Ovary (tissue), 9 donors: Measurements from ENCODE around the gene CEP44. TPM values are rescaled to one million over a fixed set of nuclear protein-coding genes. Genes with fewer than 3 reads are reported as not detected.

Experiments
- DNase-seq, 5 donors: peaks; one replicate each; pipeline ENCODE4 v3.0.0-alpha.2; 2019 to 2020
- H3K27ac ChIP-seq, 2 donors: fragments of 200-600 bp; one replicate each; pipeline versions ENCODE4 v1.5.1 to v1.8.0; 2019 to 2022
- H3K27me3 ChIP-seq: fragments of 200-600 bp; one replicate; pipeline ENCODE4 v1.8.0; 2022
- H3K36me3 ChIP-seq: fragments of 200-600 bp; sonication (generic); one replicate; pipeline ENCODE4 v1.5.1; 2019
- H3K4me1 ChIP-seq: one replicate; pipeline ENCODE4 v1.8.1; 2013; ENCODE audit warnings: mild to moderate bottlenecking, moderate library complexity; ENCODE audit not compliant: insufficient read depth
- H3K4me3 ChIP-seq: fragments of 200-600 bp; sonication (generic); one replicate; pipeline ENCODE4 v1.5.1; 2017
- H3K9me3 ChIP-seq, 2 donors: fragments of 200-600 bp in 1 of 2; sonication (generic) in 1 of 2; one replicate each; pipeline versions ENCODE4 v1.5.1 to v1.8.1; 2013 to 2019; ENCODE audit warnings: mild to moderate bottlenecking in 1 of 2, moderate library complexity in 1 of 2
- EP300 ChIP-seq: sonication (generic); formaldehyde crosslinking; IDR thresholded peaks from one replicate; pipeline ENCODE4 v1.6.1; 2017; ENCODE audit warnings: antibody characterized with exemption
- POLR2A ChIP-seq: fragments of 450-650 bp; IDR thresholded peaks from one replicate; pipeline ENCODE4 v1.6.1; 2017; ENCODE audit warnings: antibody characterized with exemption, mild to moderate bottlenecking, moderate library complexity
- WGBS, 3 donors: extraction: QIAGEN DNeasy Blood & Tissue Kit in 1 of 3; methylation state at CpG; one replicate each; pipeline versions ENCODE4 v1.1.5 to v1.1.7; 2013 to 2017; 5-methylcytosine and 5-hydroxymethylcytosine counted together
- intact Hi-C, 4 donors: fragments of 100-400 bp; cut with DNase I; formaldehyde crosslinking; loops; one replicate each; pipeline versions ENCODE4 v1.11.0 to v1.15.1; 2022 to 2023
- polyA plus RNA-seq, 2 donors: library from polyadenylated mRNA; stranded (reverse); fragments of 200-250 nt in 1 of 2; fragments of 350-450 nt in 1 of 2; fragmentation: Illumina TruSeq in 1 of 2; extraction: RNeasy Lipid Tissue Mini Kit (QIAGEN cat#74804) in 1 of 2; gene quantifications; one replicate each; pipeline ENCODE4 v1.2.3, GENCODE V29; 2013 to 2014
- total RNA-seq, 7 donors: library from RNA; depleted of rRNA in 2 of 7; stranded (reverse); fragments of >200 nt in 2 of 7; fragmentation: NEBNext Ultra II Directional in 3 of 7; extraction: Animal tissue kit (Norgen Biotek cat#: 25700) in 3 of 7; gene quantifications; one replicate each; pipeline versions ENCODE4 v1.1.0 to v1.2.4, GENCODE V29; 2016 to 2023
- TF ChIP-seq, protein P1 (sequence below), 3 donors: fragments of 450-650 bp in 2 of 3; fragments of 200-600 bp in 1 of 3; IDR thresholded peaks; one replicate each; pipeline versions ENCODE4 v1.5.1 to v1.8.0; 2016 to 2022; ENCODE audit warnings: antibody characterized with exemption in 3 of 3, mild to moderate bottlenecking in 1 of 3
- donor health status: DM: no; HTN: no; CAD: no; lungs with moderate emphysema.
- donor health status: DM: no; HTN: no; CAD: no.
- donor health status: Bipolar disorder and iron deficiency.
- donor health status: DM: yes; HTN: yes; CAD: no.
- donor health status: DM: no; HTN: no; CAD: no.
- donor health status: DM: yes; HTN: yes; CAD: no.

The CEP44 gene
- total and polyA plus RNA-seq, 9 donors = 8.7 to 23.2 (median 15.8) TPM

DNA sequence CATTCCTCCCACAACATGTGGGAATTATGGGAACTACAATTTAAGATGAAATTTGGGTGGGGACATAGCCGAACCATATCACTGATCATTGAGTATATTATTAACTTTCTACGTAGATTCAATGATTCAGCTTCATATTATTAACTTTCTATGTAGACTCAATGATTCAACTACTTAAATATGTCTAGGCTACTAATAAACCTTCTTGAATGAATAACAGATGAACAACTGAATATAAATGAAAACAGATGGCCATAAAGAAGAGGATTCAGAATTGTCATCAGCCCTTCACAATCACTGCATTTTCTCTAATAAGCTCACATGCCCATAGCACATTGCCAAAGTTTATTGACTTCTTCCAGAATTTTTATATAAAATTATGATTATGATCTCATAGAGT lies 57.0 kb downstream of the CEP44 start:
- Histone ChIP-seq H3K27ac (no peak overlapping the region), H3K36me3 (no peaks in the 10 kb centered on the region), H3K4me1 (no peaks in the 10 kb centered on the region), H3K27me3 (no peaks in the 10 kb centered on the region), H3K9me3 (no peaks in the 10 kb centered on the region), H3K4me3 (no peak overlapping the region)
- 92 to 95% (median 94%) methylated on average over 2 of the region's 2 CpGs for WGBS, 3 donors
- intact Hi-C loops = no loop called here
- no peak for DNase-seq
- TF ChIP-seq POLR2A = no peak
- TF ChIP-seq, protein P1, sequence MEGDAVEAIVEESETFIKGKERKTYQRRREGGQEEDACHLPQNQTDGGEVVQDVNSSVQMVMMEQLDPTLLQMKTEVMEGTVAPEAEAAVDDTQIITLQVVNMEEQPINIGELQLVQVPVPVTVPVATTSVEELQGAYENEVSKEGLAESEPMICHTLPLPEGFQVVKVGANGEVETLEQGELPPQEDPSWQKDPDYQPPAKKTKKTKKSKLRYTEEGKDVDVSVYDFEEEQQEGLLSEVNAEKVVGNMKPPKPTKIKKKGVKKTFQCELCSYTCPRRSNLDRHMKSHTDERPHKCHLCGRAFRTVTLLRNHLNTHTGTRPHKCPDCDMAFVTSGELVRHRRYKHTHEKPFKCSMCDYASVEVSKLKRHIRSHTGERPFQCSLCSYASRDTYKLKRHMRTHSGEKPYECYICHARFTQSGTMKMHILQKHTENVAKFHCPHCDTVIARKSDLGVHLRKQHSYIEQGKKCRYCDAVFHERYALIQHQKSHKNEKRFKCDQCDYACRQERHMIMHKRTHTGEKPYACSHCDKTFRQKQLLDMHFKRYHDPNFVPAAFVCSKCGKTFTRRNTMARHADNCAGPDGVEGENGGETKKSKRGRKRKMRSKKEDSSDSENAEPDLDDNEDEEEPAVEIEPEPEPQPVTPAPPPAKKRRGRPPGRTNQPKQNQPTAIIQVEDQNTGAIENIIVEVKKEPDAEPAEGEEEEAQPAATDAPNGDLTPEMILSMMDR (IDR thresholded peaks at IDR 0.05) = no peak
- TF ChIP-seq EP300 = no peak

DNA sequence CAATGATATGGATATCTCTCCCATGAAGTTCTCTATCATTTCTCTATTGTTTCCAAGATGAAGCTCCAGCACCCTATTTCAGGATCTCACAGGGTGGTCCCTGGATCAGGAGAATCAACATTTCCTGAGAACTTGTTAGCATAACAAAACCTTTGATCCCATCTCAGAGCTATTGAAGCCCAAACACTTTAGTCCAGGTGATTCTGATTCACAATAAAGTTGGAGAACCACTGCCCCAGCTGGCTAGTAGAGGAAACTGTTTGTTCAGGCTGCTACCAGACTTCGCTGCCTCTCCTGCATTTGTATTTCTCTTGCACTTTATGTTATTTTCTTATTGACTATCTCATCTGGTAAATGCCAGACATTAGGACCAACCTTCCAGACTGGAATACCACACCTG lies 65.4 kb downstream of the CEP44 start:
- H3K4me1 ChIP-seq = no peaks in the 10 kb centered on the region
- no peak for DNase-seq
- no peaks in the 10 kb centered on the region for H3K9me3 ChIP-seq
- H3K36me3 ChIP-seq = no peaks in the 10 kb centered on the region
- TF ChIP-seq EP300 (no peak), POLR2A (no peak)
- TF ChIP-seq, protein P1 (IDR thresholded peaks at IDR 0.05) = no peak
- intact Hi-C loops = no loop called here
- H3K4me3 ChIP-seq = no peak overlapping the region
- no peak overlapping the region for H3K27ac ChIP-seq
- 94 to 100% (median 96%) methylated on average over 1 of the region's 1 CpG for WGBS, 3 donors
- no peaks in the 10 kb centered on the region for H3K27me3 ChIP-seq

GRCh38 chr4:174352061-174352819 lies 68.5 kb downstream of the CEP44 start:
- Histone ChIP-seq H3K9me3 (no peaks in the 10 kb centered on the region), H3K27ac (no peak overlapping the region), H3K4me3 (no peak overlapping the region), H3K36me3 (no peaks in the 10 kb centered on the region), H3K27me3 (no peaks in the 10 kb centered on the region), H3K4me1 (no peaks in the 10 kb centered on the region)
- no peak for TF ChIP-seq POLR2A
- TF ChIP-seq, protein P1 (IDR thresholded peaks at IDR 0.05) = no peak
- TF ChIP-seq EP300 = no peak
- no peak for DNase-seq
- WGBS, 3 donors = 45 to 52% (median 46%) methylated on average over 5 of the region's 5 CpGs
- intact Hi-C loops = no loop called here

GRCh38 chr4:174357321-174357720 lies 73.6 kb downstream of the CEP44 start:
- Histone ChIP-seq H3K4me3 (no peak overlapping the region), H3K27ac (no peak overlapping the region), H3K36me3 (no peaks in the 10 kb centered on the region), H3K4me1 (no peaks in the 10 kb centered on the region), H3K9me3 (no peaks in the 10 kb centered on the region), H3K27me3 (no peaks in the 10 kb centered on the region)
- no peak for DNase-seq
- 84 to 92% (median 87%) methylated on average over 4 of the region's 4 CpGs for WGBS, 3 donors
- intact Hi-C loops = no loop called here
- TF ChIP-seq EP300 = no peak
- no peak for TF ChIP-seq POLR2A
- TF ChIP-seq, protein P1 (IDR thresholded peaks at IDR 0.05) = no peak
